Testis (tissue), 2 donors: ENCODE results near the gene GRHPR.

Source experiments
- POLR2A ChIP-seq: fragments of 450-650 bp; IDR thresholded peaks from one replicate; pipeline ENCODE4 v1.6.1; 2017; ENCODE audit warnings: antibody characterized with exemption, mild to moderate bottlenecking, moderate library complexity
- TF ChIP-seq, protein P1 (sequence below), 3 experiments: fragments of 450-650 bp in 2 of 3; fragments of 200-600 bp in 1 of 3; sonication (generic) in 1 of 3; IDR thresholded peaks; one replicate each; pipeline ENCODE4 v1.5.1; 2016 to 2019; ENCODE audit warnings: antibody characterized with exemption in 3 of 3, mild to moderate bottlenecking in 2 of 3, moderate library complexity in 1 of 3

DNA sequence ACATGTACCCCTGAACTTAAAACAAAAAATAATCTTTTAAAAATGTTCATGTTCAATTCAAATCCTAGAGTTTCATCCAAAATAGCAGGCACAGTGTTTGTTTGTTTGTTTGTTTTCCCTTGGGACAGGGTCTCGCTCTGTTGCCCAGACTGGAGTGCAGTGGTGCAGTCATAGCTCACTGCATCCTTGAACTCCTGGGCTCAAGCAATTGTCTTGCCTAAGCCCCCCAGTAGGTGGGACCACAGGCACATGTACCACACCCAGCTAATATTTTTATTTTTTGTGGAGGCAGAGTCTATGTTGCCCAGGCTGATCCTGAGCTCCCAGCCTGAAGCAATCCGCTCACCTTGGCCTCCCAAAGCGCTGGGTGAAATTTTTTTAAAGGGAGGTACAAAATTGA is 58.3 kb downstream of the GRHPR start:
- TF ChIP-seq, protein P1, sequence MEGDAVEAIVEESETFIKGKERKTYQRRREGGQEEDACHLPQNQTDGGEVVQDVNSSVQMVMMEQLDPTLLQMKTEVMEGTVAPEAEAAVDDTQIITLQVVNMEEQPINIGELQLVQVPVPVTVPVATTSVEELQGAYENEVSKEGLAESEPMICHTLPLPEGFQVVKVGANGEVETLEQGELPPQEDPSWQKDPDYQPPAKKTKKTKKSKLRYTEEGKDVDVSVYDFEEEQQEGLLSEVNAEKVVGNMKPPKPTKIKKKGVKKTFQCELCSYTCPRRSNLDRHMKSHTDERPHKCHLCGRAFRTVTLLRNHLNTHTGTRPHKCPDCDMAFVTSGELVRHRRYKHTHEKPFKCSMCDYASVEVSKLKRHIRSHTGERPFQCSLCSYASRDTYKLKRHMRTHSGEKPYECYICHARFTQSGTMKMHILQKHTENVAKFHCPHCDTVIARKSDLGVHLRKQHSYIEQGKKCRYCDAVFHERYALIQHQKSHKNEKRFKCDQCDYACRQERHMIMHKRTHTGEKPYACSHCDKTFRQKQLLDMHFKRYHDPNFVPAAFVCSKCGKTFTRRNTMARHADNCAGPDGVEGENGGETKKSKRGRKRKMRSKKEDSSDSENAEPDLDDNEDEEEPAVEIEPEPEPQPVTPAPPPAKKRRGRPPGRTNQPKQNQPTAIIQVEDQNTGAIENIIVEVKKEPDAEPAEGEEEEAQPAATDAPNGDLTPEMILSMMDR (IDR thresholded peaks at IDR 0.05): no peak
- no peak for TF ChIP-seq POLR2A
